Gastrocnemius medialis (tissue), 4 donors: ENCODE measurements around the gene KCNH8.

Source experiments
- POLR2A ChIP-seq, 2 donors: fragments of 450-650 bp; IDR thresholded peaks; one replicate each; pipeline ENCODE4 v1.6.1; 2017; ENCODE audit warnings: antibody characterized with exemption in 2 of 2, mild to moderate bottlenecking in 2 of 2, moderate library complexity in 2 of 2
- TF ChIP-seq, protein P1 (sequence below), 5 experiments: fragments of 450-650 bp in 3 of 5; fragments of 200-600 bp in 2 of 5; sonication (generic) in 2 of 5; IDR thresholded peaks in 4 of 5; conservative IDR thresholded peaks in 1 of 5; 1 replicate in 4 of 5; 2 replicates in 1 of 5; pipeline ENCODE4 v1.5.1; 2016 to 2019; ENCODE audit warnings: antibody characterized with exemption in 5 of 5, mild to moderate bottlenecking in 3 of 5, moderate library complexity in 3 of 5

DNA sequence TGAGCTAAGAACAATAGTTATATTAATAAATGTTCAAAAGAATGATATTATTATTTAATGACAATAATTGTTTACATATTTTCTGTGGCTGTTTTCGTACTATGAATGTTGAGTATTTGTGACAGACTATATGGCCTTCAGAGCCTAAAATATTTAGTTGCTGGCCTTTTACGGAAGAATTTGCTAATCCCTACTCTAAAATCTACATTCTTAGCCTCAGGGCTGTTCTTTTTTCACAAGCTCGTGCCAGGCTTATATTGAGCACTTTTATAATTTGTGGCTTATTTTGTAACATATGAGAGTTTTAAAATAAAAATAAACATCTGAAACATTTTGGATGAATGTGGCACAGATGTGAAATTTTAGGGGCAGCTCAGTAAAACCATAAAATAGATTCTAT is 79.9 kb downstream of the KCNH8 start:
- no peak for TF ChIP-seq POLR2A (IDR thresholded peaks at IDR 0.05)
- TF ChIP-seq, protein P1, sequence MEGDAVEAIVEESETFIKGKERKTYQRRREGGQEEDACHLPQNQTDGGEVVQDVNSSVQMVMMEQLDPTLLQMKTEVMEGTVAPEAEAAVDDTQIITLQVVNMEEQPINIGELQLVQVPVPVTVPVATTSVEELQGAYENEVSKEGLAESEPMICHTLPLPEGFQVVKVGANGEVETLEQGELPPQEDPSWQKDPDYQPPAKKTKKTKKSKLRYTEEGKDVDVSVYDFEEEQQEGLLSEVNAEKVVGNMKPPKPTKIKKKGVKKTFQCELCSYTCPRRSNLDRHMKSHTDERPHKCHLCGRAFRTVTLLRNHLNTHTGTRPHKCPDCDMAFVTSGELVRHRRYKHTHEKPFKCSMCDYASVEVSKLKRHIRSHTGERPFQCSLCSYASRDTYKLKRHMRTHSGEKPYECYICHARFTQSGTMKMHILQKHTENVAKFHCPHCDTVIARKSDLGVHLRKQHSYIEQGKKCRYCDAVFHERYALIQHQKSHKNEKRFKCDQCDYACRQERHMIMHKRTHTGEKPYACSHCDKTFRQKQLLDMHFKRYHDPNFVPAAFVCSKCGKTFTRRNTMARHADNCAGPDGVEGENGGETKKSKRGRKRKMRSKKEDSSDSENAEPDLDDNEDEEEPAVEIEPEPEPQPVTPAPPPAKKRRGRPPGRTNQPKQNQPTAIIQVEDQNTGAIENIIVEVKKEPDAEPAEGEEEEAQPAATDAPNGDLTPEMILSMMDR (IDR thresholded peaks at IDR 0.05 in 4 of 5, conservative IDR thresholded peaks at IDR 0.05 in 1 of 5), result no peak
